GM12801 (cell line): Measurements from ENCODE around the gene CARD11.

Source experiments
- TF ChIP-seq, protein P1 (sequence below): IDR thresholded peaks from one replicate; pipeline ENCODE4 v1.5.1; 2011; ENCODE audit warnings: control low read depth; ENCODE audit not compliant: insufficient read length; ENCODE audit errors: extremely low read depth

Gene CARD11

DNA sequence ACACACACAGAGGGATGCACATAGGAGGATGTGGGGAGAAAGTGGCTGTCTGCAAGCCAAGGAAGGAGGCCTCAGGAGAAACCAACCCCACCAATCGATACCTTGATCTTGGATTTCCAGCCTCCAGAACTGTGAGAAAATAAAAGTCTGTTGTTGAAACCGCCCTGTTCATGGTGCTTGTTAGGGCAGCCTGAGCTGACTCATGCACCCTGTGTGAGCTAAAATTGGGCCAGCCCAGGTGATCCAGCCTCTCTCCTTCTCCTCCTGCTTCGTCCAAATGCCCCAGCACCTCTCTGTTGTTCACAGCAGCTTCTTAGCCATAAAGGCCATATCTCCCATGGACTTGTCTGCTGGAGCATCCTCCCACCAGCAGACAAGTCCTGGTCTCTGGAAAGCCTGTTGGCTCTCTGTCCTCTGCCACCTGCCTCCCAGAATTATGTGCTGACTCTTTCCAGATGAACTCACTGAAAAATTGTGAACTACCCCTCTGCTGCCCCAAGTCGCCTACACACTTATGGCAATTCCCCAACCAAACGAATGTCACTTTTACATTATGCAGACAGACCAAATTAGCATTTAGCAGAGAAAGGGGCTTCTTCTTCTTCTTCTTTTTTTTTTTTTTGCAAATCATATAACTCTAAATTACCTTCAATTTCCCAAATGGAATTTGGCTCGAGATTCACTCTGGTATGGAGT, 30.2 kb upstream of the CARD11 start:
- TF ChIP-seq, protein P1, sequence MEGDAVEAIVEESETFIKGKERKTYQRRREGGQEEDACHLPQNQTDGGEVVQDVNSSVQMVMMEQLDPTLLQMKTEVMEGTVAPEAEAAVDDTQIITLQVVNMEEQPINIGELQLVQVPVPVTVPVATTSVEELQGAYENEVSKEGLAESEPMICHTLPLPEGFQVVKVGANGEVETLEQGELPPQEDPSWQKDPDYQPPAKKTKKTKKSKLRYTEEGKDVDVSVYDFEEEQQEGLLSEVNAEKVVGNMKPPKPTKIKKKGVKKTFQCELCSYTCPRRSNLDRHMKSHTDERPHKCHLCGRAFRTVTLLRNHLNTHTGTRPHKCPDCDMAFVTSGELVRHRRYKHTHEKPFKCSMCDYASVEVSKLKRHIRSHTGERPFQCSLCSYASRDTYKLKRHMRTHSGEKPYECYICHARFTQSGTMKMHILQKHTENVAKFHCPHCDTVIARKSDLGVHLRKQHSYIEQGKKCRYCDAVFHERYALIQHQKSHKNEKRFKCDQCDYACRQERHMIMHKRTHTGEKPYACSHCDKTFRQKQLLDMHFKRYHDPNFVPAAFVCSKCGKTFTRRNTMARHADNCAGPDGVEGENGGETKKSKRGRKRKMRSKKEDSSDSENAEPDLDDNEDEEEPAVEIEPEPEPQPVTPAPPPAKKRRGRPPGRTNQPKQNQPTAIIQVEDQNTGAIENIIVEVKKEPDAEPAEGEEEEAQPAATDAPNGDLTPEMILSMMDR: no peak

DNA sequence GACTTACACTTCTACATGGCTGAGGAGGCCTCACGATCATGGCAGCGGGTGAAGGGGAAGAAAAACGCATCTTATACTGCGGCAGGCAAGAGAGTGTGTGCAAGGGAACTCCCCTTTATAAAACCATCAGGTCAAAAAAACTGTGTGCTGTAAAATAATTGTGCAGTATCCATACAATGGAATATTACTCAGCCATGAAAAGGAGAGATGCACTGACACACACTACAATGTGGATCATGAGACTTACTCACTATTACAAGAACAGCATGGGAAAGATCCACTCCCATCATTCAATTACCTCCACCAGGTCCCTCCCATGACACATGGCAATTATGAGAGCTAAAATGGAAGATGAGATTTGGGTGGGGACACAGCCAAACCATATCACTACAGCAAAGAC, 27.2 kb upstream of the CARD11 start:
- TF ChIP-seq, protein P1: no peak

DNA sequence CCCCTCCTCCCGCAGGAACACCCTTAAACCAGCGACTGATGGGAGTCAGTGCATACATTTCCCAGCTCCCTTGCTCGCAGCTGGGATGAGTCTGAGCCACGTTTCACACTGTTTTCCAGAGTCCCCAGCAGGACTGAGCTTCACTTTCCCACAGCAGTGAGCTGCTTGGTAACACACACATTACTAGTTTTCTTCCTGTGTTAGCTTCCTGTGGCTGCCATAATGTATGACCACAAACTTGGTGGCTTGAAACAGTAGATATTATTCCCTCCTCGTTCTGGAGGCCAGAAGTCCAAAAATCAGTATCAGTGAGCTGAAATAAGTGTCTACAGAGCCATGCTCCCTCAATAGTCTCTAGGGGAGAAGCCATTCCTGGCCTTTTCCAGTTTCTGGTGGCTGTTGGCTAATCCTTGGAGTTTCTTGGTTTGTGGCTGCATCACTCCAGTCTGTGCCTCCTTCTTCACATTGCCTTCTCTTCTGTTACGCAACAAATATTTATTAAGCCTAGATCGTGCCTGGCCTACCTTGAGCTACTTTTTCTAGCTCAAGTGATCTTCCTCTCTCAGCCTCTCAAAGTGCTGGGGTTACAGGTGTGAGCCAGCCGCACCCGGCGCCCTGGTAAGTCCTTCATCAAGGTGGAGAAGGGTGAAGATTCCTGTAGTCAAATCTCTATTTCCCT, 26.2 kb upstream of the CARD11 start:
- TF ChIP-seq, protein P1: no peak

DNA sequence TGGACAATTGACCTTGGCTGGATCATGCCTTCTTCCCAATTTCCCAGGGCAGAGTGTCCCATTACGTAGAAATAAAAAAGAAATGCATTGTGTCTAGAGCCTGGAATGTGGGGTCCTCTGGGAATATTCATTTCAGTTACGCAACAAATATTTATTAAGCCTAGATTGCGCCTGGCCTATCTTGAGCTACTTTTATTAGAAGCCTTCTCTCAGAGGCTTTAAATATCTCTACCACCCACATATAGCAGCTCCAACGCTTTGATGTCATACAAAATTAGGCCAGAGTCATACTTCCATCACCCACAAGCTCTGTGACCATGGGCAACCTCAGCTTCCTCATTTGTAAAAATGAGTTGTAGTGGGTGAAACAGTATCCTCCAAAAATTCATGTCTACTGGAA, 24.9 kb upstream of the CARD11 start:
- TF ChIP-seq, protein P1: no peak

DNA sequence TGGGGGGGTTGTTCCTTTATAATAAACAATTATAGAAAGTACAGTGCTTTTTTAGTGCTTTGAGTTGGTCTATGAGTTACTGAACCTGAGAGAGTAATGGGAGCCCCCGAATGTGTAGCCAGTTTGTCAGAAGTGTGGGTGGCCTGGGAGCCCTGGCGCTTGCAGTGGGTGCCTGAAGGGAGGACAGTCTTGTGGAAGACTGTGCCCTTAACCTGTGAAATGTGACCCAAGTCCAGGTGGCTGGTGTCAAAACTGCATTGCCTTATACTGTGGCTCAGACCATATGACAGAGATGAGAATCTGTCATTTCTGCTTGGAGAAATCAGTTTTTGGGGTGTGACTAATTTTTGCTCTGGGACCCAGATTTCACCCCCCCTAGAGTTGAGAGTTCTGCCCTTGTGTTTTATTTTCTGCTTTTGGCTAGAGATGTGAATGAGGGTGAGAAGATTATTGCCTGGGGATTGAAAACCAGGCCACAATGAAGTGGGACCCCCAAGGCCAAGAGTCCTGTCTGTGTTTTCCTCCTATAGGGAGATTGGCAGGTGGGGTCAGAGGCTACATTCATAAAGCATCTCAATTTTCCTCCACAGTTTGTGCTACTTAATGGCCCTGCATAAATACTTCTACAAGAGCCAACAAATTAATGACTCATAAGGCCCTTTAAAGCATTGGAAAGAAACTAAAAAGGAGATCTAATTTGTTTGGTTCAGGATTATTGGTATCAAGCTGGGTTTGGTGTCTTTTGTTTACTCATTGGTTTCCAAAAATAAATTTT, 24.1 kb upstream of the CARD11 start:
- TF ChIP-seq, protein P1: no peak

DNA sequence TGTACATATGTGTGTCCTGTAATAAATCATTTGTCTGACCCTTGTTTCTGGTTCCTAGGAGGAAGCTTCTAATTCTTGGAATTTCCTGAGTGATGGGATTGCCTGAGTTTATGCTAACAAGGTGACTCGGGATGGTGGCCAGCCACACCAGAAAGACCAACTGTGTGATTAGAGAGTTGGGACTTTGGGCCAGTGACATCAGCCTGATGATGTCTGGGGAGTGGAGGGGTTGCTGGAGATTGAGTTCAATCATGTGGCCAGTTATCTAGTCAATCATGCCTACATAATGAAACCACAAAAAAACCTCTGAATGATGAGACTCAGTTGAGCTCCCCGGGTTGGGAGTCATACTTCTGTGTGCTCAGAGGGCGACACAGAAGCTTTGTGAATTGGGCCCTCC, 23.5 kb upstream of the CARD11 start:
- TF ChIP-seq, protein P1: no peak

DNA sequence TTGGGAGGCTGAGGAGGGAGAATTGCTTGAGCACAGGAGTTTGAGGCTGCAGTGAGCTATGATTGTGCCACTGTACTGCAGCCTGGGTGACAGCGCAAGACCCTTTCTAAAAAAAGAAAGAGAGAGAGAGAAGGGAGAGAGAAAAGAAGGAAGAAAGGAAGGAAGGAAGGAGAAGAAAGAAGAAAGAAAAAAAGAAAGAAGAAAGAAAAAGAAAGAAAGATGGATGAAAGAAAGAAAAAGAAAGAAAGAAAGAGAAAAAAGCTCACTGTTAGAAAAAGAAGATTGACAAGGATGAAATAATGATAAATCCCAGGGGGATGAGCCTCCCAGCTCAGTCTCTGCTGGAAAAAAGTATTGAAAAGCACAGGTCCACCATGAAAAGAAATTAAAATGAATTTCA, 22.8 kb upstream of the CARD11 start:
- TF ChIP-seq, protein P1: no peak
